A673 (cell line): ENCODE data around the gene NADK2. TPM values are rescaled to one million over a fixed set of nuclear protein-coding genes. Genes with fewer than 3 reads are reported as not detected.

Experiments
- BruUV-seq: library from RNA; stranded (reverse); fragments of 400-500 nt; replicated peaks from 2 replicates; lab custom pipeline; 2021; lab: Mats Ljungman, UMichigan
- CTCF ChIA-PET: fragments of 300-600 bp; sonication (Branson Sonifier 250); formaldehyde crosslinking; loops from one replicate; lab custom pipeline; 2022; ENCODE audit warnings: antibody characterized with exemption; lab: Charles Lee
- POLR2A ChIA-PET: fragments of 300-600 bp; sonication (Branson Sonifier 250); formaldehyde crosslinking; loops from one replicate; lab custom pipeline; 2022; ENCODE audit warnings: antibody characterized with exemption; ENCODE audit not compliant: low non-redundant PET; lab: Charles Lee
- DNase-seq: peaks from one replicate; pipeline ENCODE4 v3.0.0-alpha.2; 2015; ENCODE audit warnings: low spot score
- H3K27ac ChIP-seq: fragments of 200-600 bp; sonication (generic); 2 replicates; pipeline ENCODE4 v1.5.1; 2016; ENCODE audit warnings: mixed run types, low read depth, mild to moderate bottlenecking, mixed read lengths, antibody characterized with exemption, low read length; ENCODE audit not compliant: poor library complexity, severe bottlenecking
- H3K27me3 ChIP-seq: fragments of 200-600 bp; sonication (generic); replicated peaks from 2 replicates; pipeline ENCODE4 v1.6.1; 2017; ENCODE audit warnings: mixed run types, low read depth, mild to moderate bottlenecking, mixed read lengths, antibody characterized with exemption, low read length; ENCODE audit not compliant: insufficient read depth, poor library complexity
- H3K36me3 ChIP-seq: fragments of 200-600 bp; sonication (generic); 2 replicates; pipeline ENCODE4 v1.6.1; 2016; ENCODE audit warnings: mixed run types, mild to moderate bottlenecking, mixed read lengths, antibody characterized with exemption, low read length; ENCODE audit not compliant: insufficient read depth, poor library complexity, severe bottlenecking
- H3K4me1 ChIP-seq: fragments of 200-600 bp; sonication (generic); 2 replicates; pipeline ENCODE4 v1.6.1; 2017; ENCODE audit warnings: mixed run types, mild to moderate bottlenecking, mixed read lengths, antibody characterized with exemption, low read length; ENCODE audit not compliant: insufficient read depth, poor library complexity, severe bottlenecking
- H3K4me3 ChIP-seq: fragments of 200-600 bp; sonication (generic); 2 replicates; pipeline ENCODE4 v1.5.1; 2016; ENCODE audit warnings: low read depth, mixed run types, mild to moderate bottlenecking, mixed read lengths, low read length; ENCODE audit not compliant: poor library complexity, severe bottlenecking
- H3K9me3 ChIP-seq: fragments of 200-600 bp; sonication (generic); 2 replicates; pipeline ENCODE4 v1.6.1; 2016; ENCODE audit warnings: mixed run types, low read depth, mild to moderate bottlenecking, mixed read lengths, antibody characterized with exemption, low read length; ENCODE audit not compliant: poor library complexity, severe bottlenecking
- CTCF ChIP-seq: fragments of 300-800, 200-600 bp; sonication (generic); conservative IDR thresholded peaks from 2 replicates; pipeline ENCODE4 v1.5.1; 2017; ENCODE audit warnings: low read depth, mild to moderate bottlenecking, antibody characterized with exemption, low read length, moderate library complexity, mixed read lengths
- EZH2 ChIP-seq: fragments of 200-600 bp; sonication (generic); IDR thresholded peaks from 2 replicates; pipeline ENCODE4 v1.6.1; 2017; ENCODE audit warnings: borderline replicate concordance, low read depth, mild to moderate bottlenecking, mixed read lengths, antibody characterized with exemption, low read length; ENCODE audit not compliant: poor library complexity, severe bottlenecking
- intact Hi-C: fragments of 100-400 bp; cut with micrococcal nuclease; formaldehyde crosslinking; loops from one replicate; pipeline ENCODE4 v1.10.0; 2022; ENCODE audit not compliant: unreplicated experiment
- total RNA-seq: library from RNA; stranded (reverse); gene quantifications from 2 replicates; pipeline ENCODE4 v1.2.3, GENCODE V29; 2021

Gene NADK2
- total RNA-seq, 1 experiment from 2014 or later: 31.6 TPM

- no TSS peak for BruUV-seq
- no peaks in the 10 kb centered on the region for H3K27me3 ChIP-seq
- ChIA-PET CTCF (interaction anchor here (1.0 kb wide), 1 partner anchor 63 kb away, joined by 4 read pairs; the partner anchor contains the start of gene NADK2), POLR2A (no interaction called here)
- intact Hi-C loops: loop anchor here (2.0 to 5.0 kb wide), 2 partner anchors 126 to 224 kb away; no protein-coding TSS in a partner anchor
- H3K4me1 ChIP-seq: peaks cover 5% of the 10 kb centered on the region
- H3K27ac ChIP-seq: no peak overlapping the region
- H3K36me3 ChIP-seq: peaks cover 99% of the 10 kb centered on the region
- no peak overlapping the region for H3K4me3 ChIP-seq
- TF ChIP-seq EZH2 (no peak), CTCF (no peak)
- H3K9me3 ChIP-seq: no peaks in the 10 kb centered on the region
- no peak for DNase-seq
Measured at GRCh38 chr5:36178524-36178890, 63.2 kb downstream of the NADK2 start.

- no peak for TF ChIP-seq EZH2
- peak; percentile 65 for TF ChIP-seq CTCF
- Histone ChIP-seq H3K27ac (no peak overlapping the region), H3K9me3 (no peaks in the 10 kb centered on the region), H3K36me3 (peaks cover 99% of the 10 kb centered on the region), H3K4me3 (no peak overlapping the region), H3K27me3 (no peaks in the 10 kb centered on the region), H3K4me1 (peaks cover 7% of the 10 kb centered on the region)
- peak; percentile 49 for DNase-seq
- ChIA-PET POLR2A (no interaction called here), CTCF (interaction anchor here (0.7 to 1.0 kb wide), 2 partner anchors 64 to 148 kb away, joined by 3 to 4 read pairs; partner anchors contain the start of gene NADK2)
- intact Hi-C loops: loop anchor here (2.0 to 5.0 kb wide), 2 partner anchors 127 to 224 kb away; no protein-coding TSS in a partner anchor
- BruUV-seq: no TSS peak
Measured at GRCh38 chr5:36177715-36178523, 63.8 kb downstream of the NADK2 start.

GRCh38 chr5:36177154-36177553 lies 64.6 kb downstream of the NADK2 start:
- Histone ChIP-seq H3K4me3 (no peak overlapping the region), H3K36me3 (peaks cover 99% of the 10 kb centered on the region), H3K27me3 (no peaks in the 10 kb centered on the region), H3K4me1 (peaks cover 7% of the 10 kb centered on the region), H3K27ac (no peak overlapping the region), H3K9me3 (no peaks in the 10 kb centered on the region)
- no TSS peak for BruUV-seq
- DNase-seq: no peak
- POLR2A ChIA-PET: no interaction called here
- TF ChIP-seq CTCF (no peak), EZH2 (no peak)
- intact Hi-C loops: loop anchor here (5.0 kb wide), 1 partner anchor 225 kb away; no protein-coding TSS in a partner anchor
- CTCF ChIA-PET: interaction anchor here (0.7 kb wide), 1 partner anchor 149 kb away, joined by 3 read pairs; no protein-coding TSS in a partner anchor
